Loucy (cell line): ENCODE results near the gene CIB4.

Experiments used
- H2AFZ ChIP-seq: fragments of 200-600 bp; sonication (generic); 2 replicates; pipeline ENCODE4 v1.6.0; 2016; ENCODE audit warnings: antibody characterized with exemption, mild to moderate bottlenecking, low read length, moderate library complexity
- H3F3A ChIP-seq: fragments of 200-600 bp; 2 replicates; pipeline ENCODE4 v1.6.0; 2016; ENCODE audit warnings: antibody characterized with exemption, low read depth, mild to moderate bottlenecking
- H3K27me3 ChIP-seq: fragments of 200-600 bp; sonication (generic); 2 replicates; pipeline ENCODE4 v1.6.1; 2014; ENCODE audit warnings: low read length, mild to moderate bottlenecking; ENCODE audit not compliant: insufficient read depth, poor library complexity, severe bottlenecking
- H3K36me3 ChIP-seq: fragments of 200-600 bp; sonication (generic); 2 replicates; pipeline ENCODE4 v1.6.1; 2016; ENCODE audit warnings: low read length; ENCODE audit not compliant: insufficient read depth
- H3K4me1 ChIP-seq: fragments of 200-600 bp; sonication (generic); 2 replicates; pipeline ENCODE4 v1.5.1; 2014; ENCODE audit warnings: low read length, mild to moderate bottlenecking; ENCODE audit not compliant: insufficient read depth, poor library complexity, severe bottlenecking
- H3K4me2 ChIP-seq: fragments of 200-600 bp; sonication (generic); 2 replicates; pipeline ENCODE4 v1.6.0; 2014; ENCODE audit warnings: antibody characterized with exemption, low read length, low read depth, mild to moderate bottlenecking; ENCODE audit not compliant: poor library complexity, severe bottlenecking
- H3K4me3 ChIP-seq: fragments of 200-600 bp; sonication (generic); 2 replicates; pipeline ENCODE4 v1.5.1; 2014; ENCODE audit warnings: low read length, mild to moderate bottlenecking, mixed read lengths; ENCODE audit not compliant: poor library complexity, severe bottlenecking
- H3K79me2 ChIP-seq: fragments of 200-600 bp; sonication (generic); 2 replicates; pipeline ENCODE4 v1.6.1; 2014; ENCODE audit warnings: low read length; ENCODE audit not compliant: insufficient read depth
- H3K9ac ChIP-seq: fragments of 200-600 bp; sonication (generic); 2 replicates; pipeline ENCODE4 v1.6.0; 2014; ENCODE audit warnings: mild to moderate bottlenecking, low read depth, low read length, moderate library complexity; ENCODE audit not compliant: poor library complexity, severe bottlenecking
- H3K9me2 ChIP-seq: fragments of 200-600 bp; sonication (generic); replicated peaks from 2 replicates; pipeline ENCODE4 v1.6.1; 2016; ENCODE audit warnings: low read depth, low read length, mixed read lengths
- H3K9me3 ChIP-seq: fragments of 200-600 bp; sonication (generic); 2 replicates; pipeline ENCODE4 v1.6.1; 2014; ENCODE audit warnings: mild to moderate bottlenecking, antibody characterized with exemption, low read length, low read depth; ENCODE audit not compliant: insufficient read depth
- H4K20me1 ChIP-seq: fragments of 200-600 bp; sonication (generic); 2 replicates; pipeline ENCODE4 v1.6.0; 2014; ENCODE audit warnings: antibody characterized with exemption, low read length, mild to moderate bottlenecking; ENCODE audit not compliant: insufficient read depth, poor library complexity, severe bottlenecking
- EZH2phosphoT487 ChIP-seq: fragments of 200-600 bp; IDR thresholded peaks from 2 replicates; pipeline ENCODE4 v1.6.1; 2018; ENCODE audit warnings: antibody characterized with exemption, mild to moderate bottlenecking, moderate library complexity, borderline replicate concordance
- TF ChIP-seq, protein P1 (sequence below): fragments of 200-600 bp; sonication (generic); conservative IDR thresholded peaks from 2 replicates; pipeline ENCODE4 v1.5.1; 2014; ENCODE audit warnings: mild to moderate bottlenecking, antibody characterized with exemption, low read length

The CIB4 gene

DNA sequence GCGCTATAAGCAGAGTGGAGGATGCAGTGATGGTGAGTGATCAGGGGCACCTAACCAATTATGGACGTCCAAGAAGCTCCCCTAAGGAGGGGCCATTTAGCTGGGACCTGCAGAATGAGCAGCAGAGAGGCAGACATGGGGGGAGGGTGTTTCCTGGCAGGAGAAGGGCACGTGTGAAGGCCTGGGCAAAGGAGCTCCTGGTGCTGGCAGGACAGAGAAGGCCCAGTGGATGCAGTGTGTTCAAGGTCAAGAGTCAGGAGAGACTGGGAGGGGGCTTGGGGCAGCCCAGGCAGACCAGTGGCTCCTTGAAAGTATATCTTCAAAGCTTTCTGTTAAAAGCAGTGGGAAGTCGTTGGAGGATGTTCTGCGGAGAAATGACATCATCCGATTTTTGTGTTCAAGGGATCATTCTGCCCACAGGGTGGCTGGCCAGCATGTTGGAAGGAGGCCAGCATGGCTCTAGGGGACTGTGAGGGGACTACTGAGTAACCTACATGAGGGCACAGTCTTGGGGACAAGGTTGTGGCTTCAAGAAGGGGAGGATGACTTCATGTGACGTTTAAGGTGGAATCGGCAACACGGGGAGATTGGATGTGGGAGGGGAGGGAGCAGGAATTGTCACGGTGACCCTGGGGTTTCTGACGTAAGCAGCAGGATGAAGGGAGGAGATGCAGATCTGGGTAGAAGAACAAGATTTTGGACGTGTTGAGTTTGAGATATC lies 9.0 kb upstream of the CIB4 start:
- Histone ChIP-seq H3K9me2 (no peaks in the 10 kb centered on the region), H3K36me3 (no peaks in the 10 kb centered on the region), H3F3A (no peaks in the 10 kb centered on the region), H3K4me2 (no peak overlapping the region), H3K4me3 (no peak overlapping the region), H3K9ac (no peak overlapping the region), H4K20me1 (no peaks in the 10 kb centered on the region), H3K79me2 (no peaks in the 10 kb centered on the region), H2AFZ (no peak overlapping the region), H3K9me3 (no peaks in the 10 kb centered on the region), H3K4me1 (no peaks in the 10 kb centered on the region), H3K27me3 (no peaks in the 10 kb centered on the region)
- no peak for TF ChIP-seq EZH2phosphoT487
- TF ChIP-seq, protein P1, sequence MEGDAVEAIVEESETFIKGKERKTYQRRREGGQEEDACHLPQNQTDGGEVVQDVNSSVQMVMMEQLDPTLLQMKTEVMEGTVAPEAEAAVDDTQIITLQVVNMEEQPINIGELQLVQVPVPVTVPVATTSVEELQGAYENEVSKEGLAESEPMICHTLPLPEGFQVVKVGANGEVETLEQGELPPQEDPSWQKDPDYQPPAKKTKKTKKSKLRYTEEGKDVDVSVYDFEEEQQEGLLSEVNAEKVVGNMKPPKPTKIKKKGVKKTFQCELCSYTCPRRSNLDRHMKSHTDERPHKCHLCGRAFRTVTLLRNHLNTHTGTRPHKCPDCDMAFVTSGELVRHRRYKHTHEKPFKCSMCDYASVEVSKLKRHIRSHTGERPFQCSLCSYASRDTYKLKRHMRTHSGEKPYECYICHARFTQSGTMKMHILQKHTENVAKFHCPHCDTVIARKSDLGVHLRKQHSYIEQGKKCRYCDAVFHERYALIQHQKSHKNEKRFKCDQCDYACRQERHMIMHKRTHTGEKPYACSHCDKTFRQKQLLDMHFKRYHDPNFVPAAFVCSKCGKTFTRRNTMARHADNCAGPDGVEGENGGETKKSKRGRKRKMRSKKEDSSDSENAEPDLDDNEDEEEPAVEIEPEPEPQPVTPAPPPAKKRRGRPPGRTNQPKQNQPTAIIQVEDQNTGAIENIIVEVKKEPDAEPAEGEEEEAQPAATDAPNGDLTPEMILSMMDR, result no peak

GRCh38 chr2:26649322-26649721 lies 8.2 kb upstream of the CIB4 start:
- H3F3A ChIP-seq, result no peaks in the 10 kb centered on the region
- no peaks in the 10 kb centered on the region for H3K27me3 ChIP-seq
- H3K36me3 ChIP-seq, result no peaks in the 10 kb centered on the region
- H3K79me2 ChIP-seq, result no peaks in the 10 kb centered on the region
- H3K4me3 ChIP-seq, result no peak overlapping the region
- H2AFZ ChIP-seq, result no peak overlapping the region
- no peaks in the 10 kb centered on the region for H3K4me1 ChIP-seq
- no peaks in the 10 kb centered on the region for H3K9me3 ChIP-seq
- TF ChIP-seq, protein P1, result no peak
- TF ChIP-seq EZH2phosphoT487, result no peak
- H3K9me2 ChIP-seq, result no peaks in the 10 kb centered on the region
- no peak overlapping the region for H3K4me2 ChIP-seq
- no peak overlapping the region for H3K9ac ChIP-seq
- no peaks in the 10 kb centered on the region for H4K20me1 ChIP-seq

DNA sequence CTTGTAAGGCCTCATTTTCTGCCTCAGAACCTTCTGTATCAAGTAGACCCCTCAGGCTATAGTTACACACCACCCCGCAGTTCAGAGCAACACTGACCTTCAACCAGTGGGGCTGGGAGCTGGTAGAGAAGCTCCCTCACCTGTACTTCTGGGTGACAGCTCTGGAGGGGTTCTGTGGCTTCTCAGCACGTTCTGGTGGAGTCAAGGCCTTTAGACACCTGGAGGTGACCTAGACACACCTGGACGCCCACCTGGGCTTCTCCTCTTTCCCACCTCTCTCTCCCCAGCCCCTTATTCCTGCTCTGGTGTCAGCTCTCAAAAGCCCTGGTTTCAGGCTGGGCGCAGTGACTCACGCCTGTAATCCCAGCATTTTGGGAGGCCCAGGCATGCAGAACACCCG lies 7.3 kb upstream of the CIB4 start:
- Histone ChIP-seq H3K36me3 (no peaks in the 10 kb centered on the region), H4K20me1 (no peaks in the 10 kb centered on the region), H2AFZ (no peak overlapping the region), H3K4me3 (no peak overlapping the region), H3K9me3 (no peaks in the 10 kb centered on the region), H3K79me2 (no peaks in the 10 kb centered on the region), H3F3A (no peaks in the 10 kb centered on the region), H3K4me1 (no peaks in the 10 kb centered on the region), H3K9ac (no peak overlapping the region), H3K4me2 (no peak overlapping the region), H3K27me3 (no peaks in the 10 kb centered on the region), H3K9me2 (no peaks in the 10 kb centered on the region)
- no peak for TF ChIP-seq EZH2phosphoT487
- TF ChIP-seq, protein P1, result no peak
